Measurements from ENCODE around the gene PHF1. TPM values are rescaled to one million over a fixed set of nuclear protein-coding genes. Genes with fewer than 3 reads are reported as not detected.
A peak's percentile ranks its signal among the peaks of the same experiment; 100 is the strongest.

PHF1 gene
- total and polyA plus RNA-seq, 4 experiments from 2014 or later = 61.2 to 220 (median 151) TPM

- POLR2A ChIA-PET (ENCODE audit: partially characterized antibody) = interaction anchor here (0.6 to 4.6 kb wide), 27 partner anchors 8 to 446 kb away, joined by 3 to 77 read pairs (median 6); partner anchors contain the start of genes B3GALT4, BAK1, KIFC1 and PFDN6
- H3K36me3 ChIP-seq (ENCODE audit: insufficient read depth, low read length) = peaks cover 28% of the 10 kb centered on the region
- peak within 1 kb of the TSS; percentile 97 for H3K27ac ChIP-seq (ENCODE audit: low read depth, low read length)
- H3K4me1 ChIP-seq (ENCODE audit: insufficient read depth, low read length) = peaks cover 72% of the 10 kb centered on the region
- CTCF ChIA-PET (ENCODE audit: partially characterized antibody) = interaction anchor here (0.9 to 2.3 kb wide), 11 partner anchors 8 to 221 kb away, joined by 3 to 17 read pairs (median 4); partner anchors contain the start of gene ZBTB9
- no peaks in the 10 kb centered on the region for H3K9me3 ChIP-seq (ENCODE audit: control insufficient read depth in 1 of 2, low read length in 2 of 2)
- Mint-ChIP-seq H3K4me1 (peaks cover 43 to 87% (median 61%) of the 10 kb centered on the region in 4 donors), H3K27ac (peak within 1 kb of the TSS; percentile 99 to 100 (median 99)), H3K36me3 (peaks cover 28 to 49% of the 10 kb centered on the region in 2 donors), H3K9me3 (no peaks in the 10 kb centered on the region), H3K27me3 (no peaks in the 10 kb centered on the region), H3K4me3 (peak within 1 kb of the TSS; percentile 87 to 97 (median 94))
- DNase-seq = peak; percentile 97 to 100 (median 100)
- no peaks in the 10 kb centered on the region for H3K27me3 ChIP-seq (ENCODE audit: insufficient read depth, low read length)
- intact Hi-C loops (cut with micrococcal nuclease) = loop anchor here (1.0 to 10.0 kb wide), 9 partner anchors 8 to 1223 kb away; partner anchors contain the start of genes GPSM3, HSD17B8, KIFC1 and PBX2
- H3K4me3 ChIP-seq (ENCODE audit: low read length in 2 of 2) = peak within 1 kb of the TSS; percentile 82 to 94
Measured at GRCh38 chr6:33417903-33418689, 7.3 kb downstream of the PHF1 start, which contains the start of gene CUTA. Gene CUTA (minus strand): TSS chr6:33418107. CDS start chr6:33418000, 107 bp downstream.

- Mint-ChIP-seq H3K36me3 (peaks cover 22 to 42% of the 10 kb centered on the region in 2 donors), H3K27ac (peak overlapping the region; percentile 99 to 100 (median 99)), H3K27me3 (no peaks in the 10 kb centered on the region), H3K4me3 (peak overlapping the region; percentile 87 to 97 (median 94)), H3K9me3 (no peaks in the 10 kb centered on the region), H3K4me1 (peaks cover 44 to 87% (median 55%) of the 10 kb centered on the region in 4 donors)
- H3K36me3 ChIP-seq (ENCODE audit: insufficient read depth, low read length) = peaks cover 21% of the 10 kb centered on the region
- H3K4me1 ChIP-seq (ENCODE audit: insufficient read depth, low read length) = peaks cover 65% of the 10 kb centered on the region
- H3K27ac ChIP-seq (ENCODE audit: low read depth, low read length) = peak overlapping the region; percentile 97
- H3K27me3 ChIP-seq (ENCODE audit: insufficient read depth, low read length) = no peaks in the 10 kb centered on the region
- peak; percentile 60 to 91 (median 76) for DNase-seq
- intact Hi-C loops (cut with micrococcal nuclease) = loop anchor here (1.0 to 10.0 kb wide), 9 partner anchors 8 to 1224 kb away; partner anchors contain the start of genes GPSM3, HSD17B8, KIFC1 and PBX2
- peak overlapping the region; percentile 18 to 75 for H3K4me3 ChIP-seq (ENCODE audit: low read length in 2 of 2)
- CTCF ChIA-PET (ENCODE audit: partially characterized antibody) = interaction anchor here (0.8 to 2.3 kb wide), 12 partner anchors 9 to 434 kb away, joined by 3 to 17 read pairs (median 4); partner anchors contain the start of gene ZBTB9
- no peaks in the 10 kb centered on the region for H3K9me3 ChIP-seq (ENCODE audit: control insufficient read depth in 1 of 2, low read length in 2 of 2)
- POLR2A ChIA-PET (ENCODE audit: partially characterized antibody) = interaction anchor here (0.6 to 4.6 kb wide), 23 partner anchors 7 to 447 kb away, joined by 3 to 77 read pairs (median 8); partner anchors contain the start of genes B3GALT4, BAK1, KIFC1 and PFDN6
Measured at GRCh38 chr6:33418690-33419291, 8.0 kb downstream of the PHF1 start.

GRCh38 chr6:33419580-33420490 lies 9.0 kb downstream of the PHF1 start, which contains the start of gene SYNGAP1:
Gene SYNGAP1 (plus strand): TSS chr6:33420065. CDS start chr6:33420265, 200 bp downstream.
- no peaks in the 10 kb centered on the region for H3K27me3 Mint-ChIP-seq
- intact Hi-C loops (cut with micrococcal nuclease) = loop anchor here (2.0 to 10.0 kb wide), 5 partner anchors 148 to 1225 kb away; partner anchors contain the start of genes GPSM3, HSD17B8, PBX2 and RPS18
- peaks cover 12% of the 10 kb centered on the region for H3K36me3 ChIP-seq (ENCODE audit: insufficient read depth, low read length)

GRCh38 chr6:33420491-33421343 lies 9.9 kb downstream of the PHF1 start:
- peaks cover 52 to 88% (median 59%) of the 10 kb centered on the region in 4 donors for H3K4me1 Mint-ChIP-seq
- H3K4me3 Mint-ChIP-seq = peak overlapping the region in 6 of 8 donors; percentile 1 to 77 (median 56)
- no peaks in the 10 kb centered on the region for H3K9me3 ChIP-seq (ENCODE audit: control insufficient read depth in 1 of 2, low read length in 2 of 2)
- no peaks in the 10 kb centered on the region for H3K9me3 Mint-ChIP-seq
- peak overlapping the region; percentile 69 to 91 (median 83) for H3K27ac Mint-ChIP-seq
- peaks cover 4% of the 10 kb centered on the region for H3K36me3 ChIP-seq (ENCODE audit: insufficient read depth, low read length)
- H3K36me3 Mint-ChIP-seq = peaks cover 9 to 24% of the 10 kb centered on the region in 2 donors
- CTCF ChIA-PET (ENCODE audit: partially characterized antibody) = no interaction called here
- no peak overlapping the region for H3K27ac ChIP-seq (ENCODE audit: low read depth, low read length)
- POLR2A ChIA-PET (ENCODE audit: partially characterized antibody) = no interaction called here
- intact Hi-C loops (cut with micrococcal nuclease) = no loop called here
- no peak for DNase-seq
- peaks cover 61% of the 10 kb centered on the region for H3K4me1 ChIP-seq (ENCODE audit: insufficient read depth, low read length)
- no peaks in the 10 kb centered on the region for H3K27me3 ChIP-seq (ENCODE audit: insufficient read depth, low read length)
- no peak overlapping the region for H3K4me3 ChIP-seq (ENCODE audit: low read length in 2 of 2)
- H3K27me3 Mint-ChIP-seq = no peaks in the 10 kb centered on the region

More at GRCh38 chr6:33419580-33420490, 9.0 kb downstream of the PHF1 start, which contains the start of gene SYNGAP1:
- ChIA-PET POLR2A (ENCODE audit: partially characterized antibody) (interaction anchor here (1.9 to 4.6 kb wide), 7 partner anchors 10 to 148 kb away, joined by 6 to 77 read pairs (median 24); partner anchors contain the start of genes B3GALT4, KIFC1, RPS18 and VPS52), CTCF (ENCODE audit: partially characterized antibody) (interaction anchor here (0.8 to 2.3 kb wide), 4 partner anchors 9 to 435 kb away, joined by 3 to 17 read pairs (median 8); no protein-coding TSS in a partner anchor)
- no peaks in the 10 kb centered on the region for H3K9me3 ChIP-seq (ENCODE audit: control insufficient read depth in 1 of 2, low read length in 2 of 2)
- H3K4me3 Mint-ChIP-seq = peak within 1 kb of the TSS; percentile 69 to 97 (median 92)
- no peaks in the 10 kb centered on the region for H3K27me3 ChIP-seq (ENCODE audit: insufficient read depth, low read length)
- peak within 1 kb of the TSS; percentile 99 to 100 (median 99) for H3K27ac Mint-ChIP-seq
- peak in 1 of 5 donors; percentile 61 for DNase-seq
- H3K27ac ChIP-seq (ENCODE audit: low read depth, low read length) = peak within 1 kb of the TSS; percentile 97
- H3K4me1 ChIP-seq (ENCODE audit: insufficient read depth, low read length) = peaks cover 65% of the 10 kb centered on the region
- peaks cover 51 to 87% (median 57%) of the 10 kb centered on the region in 4 donors for H3K4me1 Mint-ChIP-seq
- H3K4me3 ChIP-seq (ENCODE audit: low read length in 2 of 2) = peak within 1 kb of the TSS in 1 of 2 donors; percentile 18
- H3K36me3 Mint-ChIP-seq = peaks cover 13 to 32% of the 10 kb centered on the region in 2 donors
- no peaks in the 10 kb centered on the region for H3K9me3 Mint-ChIP-seq

GRCh38 chr6:33421344-33421643 lies 10.5 kb downstream of the PHF1 start:
- intact Hi-C loops (cut with micrococcal nuclease) = no loop called here

More at GRCh38 chr6:33421344-33421643, 10.5 kb downstream of the PHF1 start:
- no peak overlapping the region for H3K27ac ChIP-seq (ENCODE audit: low read depth, low read length)
- Mint-ChIP-seq H3K4me1 (peaks cover 49 to 89% (median 57%) of the 10 kb centered on the region in 4 donors), H3K36me3 (peaks cover 5 to 18% of the 10 kb centered on the region in 2 donors), H3K27me3 (no peaks in the 10 kb centered on the region), H3K4me3 (peak overlapping the region in 6 of 8 donors; percentile 1 to 68 (median 44)), H3K9me3 (no peaks in the 10 kb centered on the region), H3K27ac (peak overlapping the region in 6 of 7 donors; percentile 44 to 91 (median 79))
- no peaks in the 10 kb centered on the region for H3K36me3 ChIP-seq (ENCODE audit: insufficient read depth, low read length)
- no peaks in the 10 kb centered on the region for H3K27me3 ChIP-seq (ENCODE audit: insufficient read depth, low read length)
- peaks cover 56% of the 10 kb centered on the region for H3K4me1 ChIP-seq (ENCODE audit: insufficient read depth, low read length)
- ChIA-PET POLR2A (ENCODE audit: partially characterized antibody) (no interaction called here), CTCF (ENCODE audit: partially characterized antibody) (no interaction called here)
- H3K4me3 ChIP-seq (ENCODE audit: low read length in 2 of 2) = no peak overlapping the region
- H3K9me3 ChIP-seq (ENCODE audit: control insufficient read depth in 1 of 2, low read length in 2 of 2) = no peaks in the 10 kb centered on the region
- no peak for DNase-seq
